ENCODE results near the gene FSTL4. TPM values are rescaled to one million over a fixed set of nuclear protein-coding genes. Genes with fewer than 3 reads are reported as not detected.

Gene FSTL4
- total and polyA plus RNA-seq, 2 experiments from 2014 or later: 1.4 to 2.8 TPM

DNA sequence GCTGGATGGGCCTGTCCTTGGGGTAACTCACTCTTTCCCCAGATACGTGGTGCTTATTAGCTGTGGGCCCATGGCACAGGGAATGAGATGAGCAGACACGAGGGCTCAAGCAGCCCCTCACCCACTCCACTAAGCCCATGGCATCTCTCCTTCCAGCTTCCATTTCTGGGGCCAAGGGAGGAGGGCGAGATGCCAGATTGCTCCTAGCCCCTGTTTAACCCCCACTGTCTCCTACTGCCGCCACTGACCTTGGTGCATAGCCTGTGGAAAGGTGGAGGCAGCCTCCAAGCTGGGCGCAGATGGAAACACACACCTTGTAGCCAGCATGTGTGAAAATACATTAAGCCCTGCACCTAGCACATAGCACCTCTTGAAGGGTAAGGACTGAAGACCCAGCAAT, 167.6 kb downstream of the FSTL4 start:
- DNase-seq (ENCODE audit: low spot score) (no peak), ATAC-seq (no peak)
- Mint-ChIP-seq H3K27me3 (ENCODE audit: insufficient read depth, low read depth, poor library complexity) (peaks cover 3% of the 10 kb centered on the region), H3K4me3 (no peak overlapping the region), H3K4me1 (peaks cover 3% of the 10 kb centered on the region; the same call in 2 of the 3 replicates), H3K9me3 (no peaks in the 10 kb centered on the region), H3K27ac (no peak overlapping the region), H3K36me3 (ENCODE audit: low read depth) (no peaks in the 10 kb centered on the region)
- Histone ChIP-seq H3K27ac (ENCODE audit: low read depth) (no peak overlapping the region), H3K36me3 (ENCODE audit: insufficient read depth) (no peaks in the 10 kb centered on the region), H3K27me3 (ENCODE audit: insufficient read depth) (no peaks in the 10 kb centered on the region), H3K4me2 (no peak overlapping the region), H3K9me2 (ENCODE audit: insufficient read depth) (no peaks in the 10 kb centered on the region; the same call in 1 of the 2 replicates), H4K20me1 (replicated peaks; ENCODE audit: insufficient read depth) (no peaks in the 10 kb centered on the region), H3K4me1 (ENCODE audit: insufficient read depth) (no peaks in the 10 kb centered on the region; the same call in 1 of the 2 replicates), H2AFZ (no peak overlapping the region), H3K4me3 (no peak overlapping the region), H3F3A (replicated peaks; ENCODE audit: low read depth) (no peaks in the 10 kb centered on the region), H3K79me2 (replicated peaks; ENCODE audit: insufficient read depth) (no peaks in the 10 kb centered on the region)
- TF ChIP-seq, protein P1, sequence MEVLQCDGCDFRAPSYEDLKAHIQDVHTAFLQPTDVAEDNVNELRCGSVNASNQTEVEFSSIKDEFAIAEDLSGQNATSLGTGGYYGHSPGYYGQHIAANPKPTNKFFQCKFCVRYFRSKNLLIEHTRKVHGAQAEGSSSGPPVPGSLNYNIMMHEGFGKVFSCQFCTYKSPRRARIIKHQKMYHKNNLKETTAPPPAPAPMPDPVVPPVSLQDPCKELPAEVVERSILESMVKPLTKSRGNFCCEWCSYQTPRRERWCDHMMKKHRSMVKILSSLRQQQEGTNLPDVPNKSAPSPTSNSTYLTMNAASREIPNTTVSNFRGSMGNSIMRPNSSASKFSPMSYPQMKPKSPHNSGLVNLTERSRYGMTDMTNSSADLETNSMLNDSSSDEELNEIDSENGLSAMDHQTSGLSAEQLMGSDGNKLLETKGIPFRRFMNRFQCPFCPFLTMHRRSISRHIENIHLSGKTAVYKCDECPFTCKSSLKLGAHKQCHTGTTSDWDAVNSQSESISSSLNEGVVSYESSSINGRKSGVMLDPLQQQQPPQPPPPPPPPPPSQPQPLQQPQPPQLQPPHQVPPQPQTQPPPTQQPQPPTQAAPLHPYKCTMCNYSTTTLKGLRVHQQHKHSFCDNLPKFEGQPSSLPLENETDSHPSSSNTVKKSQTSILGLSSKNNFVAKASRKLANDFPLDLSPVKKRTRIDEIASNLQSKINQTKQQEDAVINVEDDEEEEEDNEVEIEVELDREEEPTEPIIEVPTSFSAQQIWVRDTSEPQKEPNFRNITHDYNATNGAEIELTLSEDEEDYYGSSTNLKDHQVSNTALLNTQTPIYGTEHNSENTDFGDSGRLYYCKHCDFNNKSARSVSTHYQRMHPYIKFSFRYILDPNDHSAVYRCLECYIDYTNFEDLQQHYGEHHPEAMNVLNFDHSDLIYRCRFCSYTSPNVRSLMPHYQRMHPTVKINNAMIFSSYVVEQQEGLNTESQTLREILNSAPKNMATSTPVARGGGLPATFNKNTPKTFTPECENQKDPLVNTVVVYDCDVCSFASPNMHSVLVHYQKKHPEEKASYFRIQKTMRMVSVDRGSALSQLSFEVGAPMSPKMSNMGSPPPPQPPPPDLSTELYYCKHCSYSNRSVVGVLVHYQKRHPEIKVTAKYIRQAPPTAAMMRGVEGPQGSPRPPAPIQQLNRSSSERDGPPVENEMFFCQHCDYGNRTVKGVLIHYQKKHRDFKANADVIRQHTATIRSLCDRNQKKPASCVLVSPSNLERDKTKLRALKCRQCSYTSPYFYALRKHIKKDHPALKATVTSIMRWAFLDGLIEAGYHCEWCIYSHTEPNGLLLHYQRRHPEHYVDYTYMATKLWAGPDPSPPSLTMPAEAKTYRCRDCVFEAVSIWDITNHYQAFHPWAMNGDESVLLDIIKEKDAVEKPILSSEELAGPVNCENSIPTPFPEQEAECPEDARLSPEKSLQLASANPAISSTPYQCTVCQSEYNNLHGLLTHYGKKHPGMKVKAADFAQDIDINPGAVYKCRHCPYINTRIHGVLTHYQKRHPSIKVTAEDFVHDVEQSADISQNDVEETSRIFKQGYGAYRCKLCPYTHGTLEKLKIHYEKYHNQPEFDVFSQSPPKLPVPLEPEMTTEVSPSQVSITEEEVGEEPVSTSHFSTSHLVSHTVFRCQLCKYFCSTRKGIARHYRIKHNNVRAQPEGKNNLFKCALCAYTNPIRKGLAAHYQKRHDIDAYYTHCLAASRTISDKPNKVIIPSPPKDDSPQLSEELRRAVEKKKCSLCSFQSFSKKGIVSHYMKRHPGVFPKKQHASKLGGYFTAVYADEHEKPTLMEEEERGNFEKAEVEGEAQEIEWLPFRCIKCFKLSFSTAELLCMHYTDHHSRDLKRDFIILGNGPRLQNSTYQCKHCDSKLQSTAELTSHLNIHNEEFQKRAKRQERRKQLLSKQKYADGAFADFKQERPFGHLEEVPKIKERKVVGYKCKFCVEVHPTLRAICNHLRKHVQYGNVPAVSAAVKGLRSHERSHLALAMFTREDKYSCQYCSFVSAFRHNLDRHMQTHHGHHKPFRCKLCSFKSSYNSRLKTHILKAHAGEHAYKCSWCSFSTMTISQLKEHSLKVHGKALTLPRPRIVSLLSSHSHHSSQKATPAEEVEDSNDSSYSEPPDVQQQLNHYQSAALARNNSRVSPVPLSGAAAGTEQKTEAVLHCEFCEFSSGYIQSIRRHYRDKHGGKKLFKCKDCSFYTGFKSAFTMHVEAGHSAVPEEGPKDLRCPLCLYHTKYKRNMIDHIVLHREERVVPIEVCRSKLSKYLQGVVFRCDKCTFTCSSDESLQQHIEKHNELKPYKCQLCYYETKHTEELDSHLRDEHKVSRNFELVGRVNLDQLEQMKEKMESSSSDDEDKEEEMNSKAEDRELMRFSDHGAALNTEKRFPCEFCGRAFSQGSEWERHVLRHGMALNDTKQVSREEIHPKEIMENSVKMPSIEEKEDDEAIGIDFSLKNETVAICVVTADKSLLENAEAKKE (CRISPR knock-in tag; IDR thresholded peaks at IDR 0.05): no peak
- TF ChIP-seq, protein P2, sequence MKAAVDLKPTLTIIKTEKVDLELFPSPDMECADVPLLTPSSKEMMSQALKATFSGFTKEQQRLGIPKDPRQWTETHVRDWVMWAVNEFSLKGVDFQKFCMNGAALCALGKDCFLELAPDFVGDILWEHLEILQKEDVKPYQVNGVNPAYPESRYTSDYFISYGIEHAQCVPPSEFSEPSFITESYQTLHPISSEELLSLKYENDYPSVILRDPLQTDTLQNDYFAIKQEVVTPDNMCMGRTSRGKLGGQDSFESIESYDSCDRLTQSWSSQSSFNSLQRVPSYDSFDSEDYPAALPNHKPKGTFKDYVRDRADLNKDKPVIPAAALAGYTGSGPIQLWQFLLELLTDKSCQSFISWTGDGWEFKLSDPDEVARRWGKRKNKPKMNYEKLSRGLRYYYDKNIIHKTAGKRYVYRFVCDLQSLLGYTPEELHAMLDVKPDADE (IDR thresholded peaks at IDR 0.05): no peak
- TF ChIP-seq ZNF331 (CRISPR knock-in tag; IDR thresholded peaks at IDR 0.05; ENCODE audit: low read depth): no peak
- TF ChIP-seq, protein P3, sequence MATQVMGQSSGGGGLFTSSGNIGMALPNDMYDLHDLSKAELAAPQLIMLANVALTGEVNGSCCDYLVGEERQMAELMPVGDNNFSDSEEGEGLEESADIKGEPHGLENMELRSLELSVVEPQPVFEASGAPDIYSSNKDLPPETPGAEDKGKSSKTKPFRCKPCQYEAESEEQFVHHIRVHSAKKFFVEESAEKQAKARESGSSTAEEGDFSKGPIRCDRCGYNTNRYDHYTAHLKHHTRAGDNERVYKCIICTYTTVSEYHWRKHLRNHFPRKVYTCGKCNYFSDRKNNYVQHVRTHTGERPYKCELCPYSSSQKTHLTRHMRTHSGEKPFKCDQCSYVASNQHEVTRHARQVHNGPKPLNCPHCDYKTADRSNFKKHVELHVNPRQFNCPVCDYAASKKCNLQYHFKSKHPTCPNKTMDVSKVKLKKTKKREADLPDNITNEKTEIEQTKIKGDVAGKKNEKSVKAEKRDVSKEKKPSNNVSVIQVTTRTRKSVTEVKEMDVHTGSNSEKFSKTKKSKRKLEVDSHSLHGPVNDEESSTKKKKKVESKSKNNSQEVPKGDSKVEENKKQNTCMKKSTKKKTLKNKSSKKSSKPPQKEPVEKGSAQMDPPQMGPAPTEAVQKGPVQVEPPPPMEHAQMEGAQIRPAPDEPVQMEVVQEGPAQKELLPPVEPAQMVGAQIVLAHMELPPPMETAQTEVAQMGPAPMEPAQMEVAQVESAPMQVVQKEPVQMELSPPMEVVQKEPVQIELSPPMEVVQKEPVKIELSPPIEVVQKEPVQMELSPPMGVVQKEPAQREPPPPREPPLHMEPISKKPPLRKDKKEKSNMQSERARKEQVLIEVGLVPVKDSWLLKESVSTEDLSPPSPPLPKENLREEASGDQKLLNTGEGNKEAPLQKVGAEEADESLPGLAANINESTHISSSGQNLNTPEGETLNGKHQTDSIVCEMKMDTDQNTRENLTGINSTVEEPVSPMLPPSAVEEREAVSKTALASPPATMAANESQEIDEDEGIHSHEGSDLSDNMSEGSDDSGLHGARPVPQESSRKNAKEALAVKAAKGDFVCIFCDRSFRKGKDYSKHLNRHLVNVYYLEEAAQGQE (IDR thresholded peaks at IDR 0.05; ENCODE audit: unreplicated experiment): no peak
- no peak for TF ChIP-seq CREB1 (CRISPR knock-in tag; IDR thresholded peaks at IDR 0.05; ENCODE audit: low read depth)
- TF ChIP-seq EZH2phosphoT487 (IDR thresholded peaks at IDR 0.05; ENCODE audit: unreplicated experiment): no peak
- TF ChIP-seq EZH2 (IDR thresholded peaks at IDR 0.05; ENCODE audit: low read depth, unreplicated experiment): no peak
- TF ChIP-seq, protein P4, sequence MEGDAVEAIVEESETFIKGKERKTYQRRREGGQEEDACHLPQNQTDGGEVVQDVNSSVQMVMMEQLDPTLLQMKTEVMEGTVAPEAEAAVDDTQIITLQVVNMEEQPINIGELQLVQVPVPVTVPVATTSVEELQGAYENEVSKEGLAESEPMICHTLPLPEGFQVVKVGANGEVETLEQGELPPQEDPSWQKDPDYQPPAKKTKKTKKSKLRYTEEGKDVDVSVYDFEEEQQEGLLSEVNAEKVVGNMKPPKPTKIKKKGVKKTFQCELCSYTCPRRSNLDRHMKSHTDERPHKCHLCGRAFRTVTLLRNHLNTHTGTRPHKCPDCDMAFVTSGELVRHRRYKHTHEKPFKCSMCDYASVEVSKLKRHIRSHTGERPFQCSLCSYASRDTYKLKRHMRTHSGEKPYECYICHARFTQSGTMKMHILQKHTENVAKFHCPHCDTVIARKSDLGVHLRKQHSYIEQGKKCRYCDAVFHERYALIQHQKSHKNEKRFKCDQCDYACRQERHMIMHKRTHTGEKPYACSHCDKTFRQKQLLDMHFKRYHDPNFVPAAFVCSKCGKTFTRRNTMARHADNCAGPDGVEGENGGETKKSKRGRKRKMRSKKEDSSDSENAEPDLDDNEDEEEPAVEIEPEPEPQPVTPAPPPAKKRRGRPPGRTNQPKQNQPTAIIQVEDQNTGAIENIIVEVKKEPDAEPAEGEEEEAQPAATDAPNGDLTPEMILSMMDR (conservative IDR thresholded peaks at IDR 0.05; ENCODE audit: low read depth in 2 of 2): no peak
- TF ChIP-seq POLR2AphosphoS5 (IDR thresholded peaks at IDR 0.05; ENCODE audit: low read depth): no peak
- TF ChIP-seq JUNB (IDR thresholded peaks at IDR 0.05; ENCODE audit: unreplicated experiment): no peak
- TF ChIP-seq NANOG (IDR thresholded peaks at IDR 0.05; ENCODE audit: borderline replicate concordance): no peak
- TF ChIP-seq STAT1 (IDR thresholded peaks at IDR 0.05; ENCODE audit: unreplicated experiment): no peak
- no peak for TF ChIP-seq ZNF114 (CRISPR knock-in tag; IDR thresholded peaks at IDR 0.05)
